Measurements from ENCODE around the gene FAF1. TPM values are rescaled to one million over a fixed set of nuclear protein-coding genes. Genes with fewer than 3 reads are reported as not detected.

The FAF1 gene
- total and polyA plus RNA-seq, 4 donors: 8.6 to 45.0 (median 18.2) TPM

DNA sequence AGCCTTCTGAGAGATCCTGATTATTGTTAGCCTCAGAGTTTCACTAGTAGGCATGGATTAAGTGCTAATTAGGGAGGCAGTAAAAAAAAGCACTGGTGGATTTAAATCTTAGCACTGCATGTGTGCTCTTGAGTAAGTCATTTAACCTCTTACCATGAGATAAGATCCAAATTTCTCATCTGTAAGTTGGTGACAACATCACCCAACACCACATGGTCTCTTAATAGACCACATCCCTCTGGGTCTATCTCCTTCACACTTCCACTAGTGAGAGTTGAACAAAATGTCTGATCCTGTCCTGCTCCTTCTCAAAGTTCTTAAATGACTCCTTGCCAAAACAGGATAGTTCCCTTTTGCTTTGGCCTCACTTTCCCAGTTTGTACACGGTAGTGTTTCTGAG is 507.4 kb downstream of the FAF1 start:
- H3K9me3 ChIP-seq (ENCODE audit: control insufficient read depth in 4 of 4, low read length in 3 of 4): no peaks in the 10 kb centered on the region
- DNase-seq (ENCODE audit: low spot score): no peak
- H3K27ac ChIP-seq (ENCODE audit: low read depth in 1 of 2, low read length in 2 of 2): no peak overlapping the region
- TF ChIP-seq SP1 (IDR thresholded peaks at IDR 0.05): no peak
- no peaks in the 10 kb centered on the region for H3K4me1 ChIP-seq (ENCODE audit: control insufficient read depth in 4 of 4, insufficient read depth in 4 of 4, low read length in 3 of 4)
- no peak overlapping the region for H3K9ac ChIP-seq (ENCODE audit: low read depth in 1 of 2, low read length in 2 of 2)
- H3K36me3 ChIP-seq (ENCODE audit: control insufficient read depth in 4 of 4, insufficient read depth in 3 of 4, low read depth in 1 of 4, low read length in 3 of 4): peaks cover 0 to 10% (median 2%) of the 10 kb centered on the region in 4 donors
- no peaks in the 10 kb centered on the region for H3K27me3 ChIP-seq (ENCODE audit: control insufficient read depth in 4 of 4, insufficient read depth in 4 of 4, low read length in 3 of 4)
- 97% methylated on average over 1 of the region's 1 CpG for WGBS
- no peak overlapping the region for H3K4me3 ChIP-seq (ENCODE audit: low read depth in 1 of 3, low read length in 3 of 3)

DNA sequence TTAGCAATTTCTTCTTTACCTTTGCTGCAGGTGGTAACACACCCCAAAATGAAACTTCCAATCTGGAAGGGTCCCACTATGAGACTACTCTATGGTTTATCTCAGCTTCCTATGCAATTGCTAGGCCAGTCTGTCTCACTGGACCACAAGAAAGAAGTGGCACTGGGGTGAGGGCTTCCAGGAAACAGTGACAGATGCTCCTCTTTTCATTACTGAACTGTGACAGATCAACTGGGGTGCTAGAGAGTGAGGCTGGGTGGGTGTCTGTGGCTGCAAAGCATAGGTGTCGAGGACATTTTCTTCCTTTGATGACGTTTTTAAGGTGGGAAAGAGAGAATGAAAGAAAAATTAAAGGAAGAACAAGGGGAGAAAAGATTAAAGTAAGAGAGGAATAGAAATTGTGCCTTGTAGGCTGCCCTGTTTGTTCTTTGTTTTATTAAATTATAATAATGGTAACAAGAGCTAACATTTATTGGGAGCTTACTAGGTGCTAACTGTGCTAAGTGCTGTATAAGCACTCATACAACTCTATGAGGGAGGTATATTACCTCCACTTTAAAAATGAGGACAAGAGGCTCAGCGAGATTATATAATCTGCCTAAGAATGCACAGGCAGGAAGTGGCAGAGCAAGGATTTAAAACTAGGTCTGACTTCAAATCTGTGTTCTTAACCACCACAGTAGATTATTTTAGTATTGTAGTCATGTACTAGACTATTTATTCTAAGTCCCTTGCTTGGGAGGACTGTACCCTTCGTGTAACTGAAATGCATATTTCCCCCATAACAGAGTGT is 509.0 kb downstream of the FAF1 start:
- no peak overlapping the region for H3K9ac ChIP-seq (ENCODE audit: low read depth in 1 of 2, low read length in 2 of 2)
- TF ChIP-seq GABPA (IDR thresholded peaks at IDR 0.05 in 1 of 2, conservative IDR thresholded peaks at IDR 0.05 in 1 of 2): no peak
- TF ChIP-seq, protein P1, sequence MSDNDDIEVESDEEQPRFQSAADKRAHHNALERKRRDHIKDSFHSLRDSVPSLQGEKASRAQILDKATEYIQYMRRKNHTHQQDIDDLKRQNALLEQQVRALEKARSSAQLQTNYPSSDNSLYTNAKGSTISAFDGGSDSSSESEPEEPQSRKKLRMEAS (IDR thresholded peaks at IDR 0.05): no peak
- TF ChIP-seq HNF4A (conservative IDR thresholded peaks at IDR 0.05): no peak
- no peak for TF ChIP-seq TAF1 (conservative IDR thresholded peaks at IDR 0.05)
- TF ChIP-seq, protein P2, sequence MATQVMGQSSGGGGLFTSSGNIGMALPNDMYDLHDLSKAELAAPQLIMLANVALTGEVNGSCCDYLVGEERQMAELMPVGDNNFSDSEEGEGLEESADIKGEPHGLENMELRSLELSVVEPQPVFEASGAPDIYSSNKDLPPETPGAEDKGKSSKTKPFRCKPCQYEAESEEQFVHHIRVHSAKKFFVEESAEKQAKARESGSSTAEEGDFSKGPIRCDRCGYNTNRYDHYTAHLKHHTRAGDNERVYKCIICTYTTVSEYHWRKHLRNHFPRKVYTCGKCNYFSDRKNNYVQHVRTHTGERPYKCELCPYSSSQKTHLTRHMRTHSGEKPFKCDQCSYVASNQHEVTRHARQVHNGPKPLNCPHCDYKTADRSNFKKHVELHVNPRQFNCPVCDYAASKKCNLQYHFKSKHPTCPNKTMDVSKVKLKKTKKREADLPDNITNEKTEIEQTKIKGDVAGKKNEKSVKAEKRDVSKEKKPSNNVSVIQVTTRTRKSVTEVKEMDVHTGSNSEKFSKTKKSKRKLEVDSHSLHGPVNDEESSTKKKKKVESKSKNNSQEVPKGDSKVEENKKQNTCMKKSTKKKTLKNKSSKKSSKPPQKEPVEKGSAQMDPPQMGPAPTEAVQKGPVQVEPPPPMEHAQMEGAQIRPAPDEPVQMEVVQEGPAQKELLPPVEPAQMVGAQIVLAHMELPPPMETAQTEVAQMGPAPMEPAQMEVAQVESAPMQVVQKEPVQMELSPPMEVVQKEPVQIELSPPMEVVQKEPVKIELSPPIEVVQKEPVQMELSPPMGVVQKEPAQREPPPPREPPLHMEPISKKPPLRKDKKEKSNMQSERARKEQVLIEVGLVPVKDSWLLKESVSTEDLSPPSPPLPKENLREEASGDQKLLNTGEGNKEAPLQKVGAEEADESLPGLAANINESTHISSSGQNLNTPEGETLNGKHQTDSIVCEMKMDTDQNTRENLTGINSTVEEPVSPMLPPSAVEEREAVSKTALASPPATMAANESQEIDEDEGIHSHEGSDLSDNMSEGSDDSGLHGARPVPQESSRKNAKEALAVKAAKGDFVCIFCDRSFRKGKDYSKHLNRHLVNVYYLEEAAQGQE (IDR thresholded peaks at IDR 0.05): no peak
- no peak for TF ChIP-seq JUND (IDR thresholded peaks at IDR 0.05)
- no peak for TF ChIP-seq HNF4G (IDR thresholded peaks at IDR 0.05)
- TF ChIP-seq RXRA (IDR thresholded peaks at IDR 0.05): no peak
- TF ChIP-seq NR2F2 (IDR thresholded peaks at IDR 0.05): no peak
- TF ChIP-seq FOXA2 (IDR thresholded peaks at IDR 0.05): no peak
- TF ChIP-seq RAD21 (IDR thresholded peaks at IDR 0.05): no peak
- no peak for TF ChIP-seq EGR1 (IDR thresholded peaks at IDR 0.05; ENCODE audit: low read depth in 2 of 2)
- TF ChIP-seq, protein P3, sequence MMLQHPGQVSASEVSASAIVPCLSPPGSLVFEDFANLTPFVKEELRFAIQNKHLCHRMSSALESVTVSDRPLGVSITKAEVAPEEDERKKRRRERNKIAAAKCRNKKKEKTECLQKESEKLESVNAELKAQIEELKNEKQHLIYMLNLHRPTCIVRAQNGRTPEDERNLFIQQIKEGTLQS (IDR thresholded peaks at IDR 0.05): no peak
- no peak for TF ChIP-seq SP1 (IDR thresholded peaks at IDR 0.05)
- H3K27ac ChIP-seq (ENCODE audit: low read depth in 1 of 2, low read length in 2 of 2): no peak overlapping the region
- peaks cover 0 to 7% (median 2%) of the 10 kb centered on the region in 4 donors for H3K36me3 ChIP-seq (ENCODE audit: control insufficient read depth in 4 of 4, insufficient read depth in 3 of 4, low read depth in 1 of 4, low read length in 3 of 4)
- no peaks in the 10 kb centered on the region for H3K9me3 ChIP-seq (ENCODE audit: control insufficient read depth in 4 of 4, low read length in 3 of 4)
- DNase-seq (ENCODE audit: low spot score): no peak
- no peaks in the 10 kb centered on the region for H3K27me3 ChIP-seq (ENCODE audit: control insufficient read depth in 4 of 4, insufficient read depth in 4 of 4, low read length in 3 of 4)
- 95% methylated on average over 4 of the region's 4 CpGs for WGBS
- H3K4me3 ChIP-seq (ENCODE audit: low read depth in 1 of 3, low read length in 3 of 3): no peak overlapping the region
- H3K4me1 ChIP-seq (ENCODE audit: control insufficient read depth in 4 of 4, insufficient read depth in 4 of 4, low read length in 3 of 4): no peaks in the 10 kb centered on the region

DNA sequence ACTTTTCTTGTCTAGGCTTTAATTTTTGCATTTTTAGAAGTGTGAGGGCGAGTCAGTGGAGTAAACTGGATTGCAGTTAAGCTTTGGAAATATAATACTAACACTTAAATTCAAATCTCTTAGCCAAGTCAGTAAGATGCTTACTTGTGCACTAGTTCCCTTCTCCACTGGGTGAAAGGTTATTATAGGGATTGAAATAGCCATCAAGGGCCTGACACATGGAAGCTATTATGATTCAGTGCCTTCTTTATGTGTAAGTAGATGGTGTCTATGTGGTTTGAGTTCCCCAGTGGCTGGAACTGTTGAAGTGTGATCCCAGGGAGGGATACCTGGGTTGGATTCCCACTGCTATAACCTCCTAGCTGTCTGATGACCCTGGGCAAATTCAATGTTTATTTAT is 512.1 kb downstream of the FAF1 start:
- 98% methylated on average over 1 of the region's 1 CpG for WGBS
- H3K4me1 ChIP-seq (ENCODE audit: control insufficient read depth in 4 of 4, insufficient read depth in 4 of 4, low read length in 3 of 4): no peaks in the 10 kb centered on the region
- no peak for DNase-seq (ENCODE audit: low spot score)
- H3K9me3 ChIP-seq (ENCODE audit: control insufficient read depth in 4 of 4, low read length in 3 of 4): no peaks in the 10 kb centered on the region
- H3K9ac ChIP-seq (ENCODE audit: low read depth in 1 of 2, low read length in 2 of 2): no peak overlapping the region
- no peaks in the 10 kb centered on the region for H3K27me3 ChIP-seq (ENCODE audit: control insufficient read depth in 4 of 4, insufficient read depth in 4 of 4, low read length in 3 of 4)
- H3K4me3 ChIP-seq (ENCODE audit: low read depth in 1 of 3, low read length in 3 of 3): no peak overlapping the region
- H3K36me3 ChIP-seq (ENCODE audit: control insufficient read depth in 4 of 4, insufficient read depth in 3 of 4, low read depth in 1 of 4, low read length in 3 of 4): peaks cover 0 to 9% (median 1%) of the 10 kb centered on the region in 4 donors
- no peak overlapping the region for H3K27ac ChIP-seq (ENCODE audit: low read depth in 1 of 2, low read length in 2 of 2)
- TF ChIP-seq, protein P2 (IDR thresholded peaks at IDR 0.05): no peak
- TF ChIP-seq, protein P4, sequence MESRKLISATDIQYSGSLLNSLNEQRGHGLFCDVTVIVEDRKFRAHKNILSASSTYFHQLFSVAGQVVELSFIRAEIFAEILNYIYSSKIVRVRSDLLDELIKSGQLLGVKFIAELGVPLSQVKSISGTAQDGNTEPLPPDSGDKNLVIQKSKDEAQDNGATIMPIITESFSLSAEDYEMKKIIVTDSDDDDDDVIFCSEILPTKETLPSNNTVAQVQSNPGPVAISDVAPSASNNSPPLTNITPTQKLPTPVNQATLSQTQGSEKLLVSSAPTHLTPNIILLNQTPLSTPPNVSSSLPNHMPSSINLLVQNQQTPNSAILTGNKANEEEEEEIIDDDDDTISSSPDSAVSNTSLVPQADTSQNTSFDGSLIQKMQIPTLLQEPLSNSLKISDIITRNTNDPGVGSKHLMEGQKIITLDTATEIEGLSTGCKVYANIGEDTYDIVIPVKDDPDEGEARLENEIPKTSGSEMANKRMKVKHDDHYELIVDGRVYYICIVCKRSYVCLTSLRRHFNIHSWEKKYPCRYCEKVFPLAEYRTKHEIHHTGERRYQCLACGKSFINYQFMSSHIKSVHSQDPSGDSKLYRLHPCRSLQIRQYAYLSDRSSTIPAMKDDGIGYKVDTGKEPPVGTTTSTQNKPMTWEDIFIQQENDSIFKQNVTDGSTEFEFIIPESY (IDR thresholded peaks at IDR 0.05): no peak
- TF ChIP-seq NR2F2 (IDR thresholded peaks at IDR 0.05) (no peak), RAD21 (IDR thresholded peaks at IDR 0.05) (no peak), SP1 (IDR thresholded peaks at IDR 0.05) (no peak), RXRA (IDR thresholded peaks at IDR 0.05) (no peak), JUND (IDR thresholded peaks at IDR 0.05) (no peak)

All from liver (tissue), 9 donors.